Measurements from ENCODE around the gene GRAMD2B.

The GRAMD2B gene

DNA sequence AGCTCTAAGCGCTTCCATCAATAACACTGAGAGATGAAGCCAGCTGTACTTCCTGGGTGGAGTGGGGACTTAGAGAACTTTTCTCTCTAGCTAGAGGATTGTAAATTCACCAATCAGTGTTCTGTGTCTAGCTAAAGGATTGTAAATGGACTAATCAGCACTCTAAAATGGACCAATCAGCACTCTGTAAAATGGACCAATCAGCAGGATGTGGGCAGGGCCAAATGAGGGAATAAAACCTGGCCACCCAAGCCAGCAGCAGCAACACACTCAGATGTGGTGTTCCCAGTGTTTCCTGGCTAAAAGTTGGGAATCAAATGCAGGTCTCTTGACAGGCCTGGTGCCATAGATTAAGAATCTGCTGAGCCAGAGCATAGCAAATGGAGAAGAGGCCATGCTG is 111.3 kb downstream of the GRAMD2B start:
- Histone ChIP-seq H3K23ac (ENCODE audit: low read length in 2 of 2) (no peak overlapping the region), H4K8ac (ENCODE audit: low read length) (no peak overlapping the region), H3K9ac (ENCODE audit: low read length) (no peak overlapping the region), H2BK15ac (ENCODE audit: low read depth, poor library complexity, severe bottlenecking) (no peak overlapping the region), H4K91ac (ENCODE audit: low read length) (no peak overlapping the region), H2AK5ac (ENCODE audit: low read length, severe bottlenecking) (no peak overlapping the region), H3K4me2 (ENCODE audit: low read length, poor library complexity, severe bottlenecking) (no peak overlapping the region), H3K27ac (ENCODE audit: low read length, poor library complexity, severe bottlenecking) (no peak overlapping the region), H2AFZ (ENCODE audit: low read depth, low read length) (no peak overlapping the region), H2BK12ac (ENCODE audit: low read length in 2 of 2) (peak overlapping the region in 1 of 2 experiments; percentile 11), H3K18ac (ENCODE audit: low read depth in 1 of 2, low read length in 2 of 2) (no peak overlapping the region), H3K14ac (ENCODE audit: low read length in 2 of 2) (no peak overlapping the region), H3K4ac (ENCODE audit: low read depth in 1 of 2, low read length in 2 of 2) (no peak overlapping the region), H3K9me3 (ENCODE audit: control insufficient read depth, low read length) (no peaks in the 10 kb centered on the region), H3K4me3 (ENCODE audit: insufficient read depth in 1 of 2, low read depth in 1 of 2, low read length in 2 of 2) (no peak overlapping the region), H2BK120ac (ENCODE audit: low read depth, low read length) (no peak overlapping the region), H3K4me1 (ENCODE audit: control insufficient read depth, insufficient read depth, low read depth, low read length) (peaks cover 4% of the 10 kb centered on the region), H3K79me1 (replicated peaks; ENCODE audit: low read length, poor library complexity, severe bottlenecking) (no peaks in the 10 kb centered on the region), H3K27me3 (ENCODE audit: control insufficient read depth in 1 of 2, insufficient read depth in 1 of 2, low read length in 2 of 2) (no peaks in the 10 kb centered on the region), H2BK5ac (ENCODE audit: low read depth, low read length, poor library complexity, severe bottlenecking) (no peak overlapping the region), H3K36me3 (ENCODE audit: control insufficient read depth in 1 of 2, insufficient read depth in 2 of 2, low read depth in 1 of 2, low read length in 2 of 2) (no peaks in the 10 kb centered on the region)
- no peak for DNase-seq
- 95% methylated on average over 1 of the region's 1 CpG for WGBS

DNA sequence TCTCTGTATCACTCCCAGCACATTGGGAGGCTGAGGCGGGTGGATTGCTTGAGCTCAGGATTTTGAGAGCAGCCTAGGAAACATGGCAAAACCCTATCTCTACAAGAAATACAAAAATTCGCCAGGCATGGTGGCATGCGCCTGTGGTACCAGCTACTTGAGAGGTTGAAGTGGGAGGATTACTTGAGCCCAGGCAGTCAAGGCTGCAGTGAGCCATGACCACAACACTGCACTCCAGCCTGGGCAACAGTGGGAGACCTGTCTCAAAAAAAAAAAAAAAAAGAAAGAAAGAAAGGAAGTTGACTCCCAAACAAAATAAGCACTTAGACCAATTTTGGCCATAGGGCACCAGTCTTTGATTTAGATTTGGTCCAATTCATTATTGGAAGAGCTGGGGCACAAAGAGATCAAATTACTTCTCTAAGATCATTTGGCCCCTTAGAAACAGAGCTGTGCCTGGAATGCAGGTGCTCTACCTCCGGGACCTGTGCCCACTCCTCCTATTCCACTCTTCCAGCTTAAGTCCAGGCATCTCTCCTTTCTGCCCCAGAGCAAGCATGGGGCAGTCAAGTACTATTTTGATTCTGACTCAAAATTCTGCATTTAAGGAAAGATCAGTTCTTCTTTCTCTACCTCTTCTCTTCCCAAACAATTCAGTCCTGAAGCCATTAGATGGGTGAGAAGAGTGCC is 112.8 kb downstream of the GRAMD2B start:
- no peak overlapping the region for H2AK5ac ChIP-seq (ENCODE audit: low read length, severe bottlenecking)
- no peak overlapping the region for H3K4ac ChIP-seq (ENCODE audit: low read depth in 1 of 2, low read length in 2 of 2)
- H3K79me1 ChIP-seq (replicated peaks; ENCODE audit: low read length, poor library complexity, severe bottlenecking), result no peaks in the 10 kb centered on the region
- H3K9me3 ChIP-seq (ENCODE audit: control insufficient read depth, low read length), result no peaks in the 10 kb centered on the region
- H3K9ac ChIP-seq (ENCODE audit: low read length), result no peak overlapping the region
- H3K27ac ChIP-seq (ENCODE audit: low read length, poor library complexity, severe bottlenecking), result no peak overlapping the region
- 95% methylated on average over 4 of the region's 4 CpGs for WGBS
- H2BK15ac ChIP-seq (ENCODE audit: low read depth, poor library complexity, severe bottlenecking), result no peak overlapping the region
- no peak overlapping the region for H2AFZ ChIP-seq (ENCODE audit: low read depth, low read length)
- no peaks in the 10 kb centered on the region for H3K36me3 ChIP-seq (ENCODE audit: control insufficient read depth in 1 of 2, insufficient read depth in 2 of 2, low read depth in 1 of 2, low read length in 2 of 2)
- no peaks in the 10 kb centered on the region for H3K27me3 ChIP-seq (ENCODE audit: control insufficient read depth in 1 of 2, insufficient read depth in 1 of 2, low read length in 2 of 2)
- H2BK12ac ChIP-seq (ENCODE audit: low read length in 2 of 2), result peak overlapping the region in 1 of 2 experiments; percentile 55
- no peak overlapping the region for H4K8ac ChIP-seq (ENCODE audit: low read length)
- H3K4me1 ChIP-seq (ENCODE audit: control insufficient read depth, insufficient read depth, low read depth, low read length), result peaks cover 4% of the 10 kb centered on the region
- no peak overlapping the region for H2BK120ac ChIP-seq (ENCODE audit: low read depth, low read length)
- H2BK5ac ChIP-seq (ENCODE audit: low read depth, low read length, poor library complexity, severe bottlenecking), result no peak overlapping the region
- no peak for DNase-seq
- H4K91ac ChIP-seq (ENCODE audit: low read length), result no peak overlapping the region
- no peak overlapping the region for H3K4me3 ChIP-seq (ENCODE audit: insufficient read depth in 1 of 2, low read depth in 1 of 2, low read length in 2 of 2)
- no peak overlapping the region for H3K14ac ChIP-seq (ENCODE audit: low read length in 2 of 2)
- H3K4me2 ChIP-seq (ENCODE audit: low read length, poor library complexity, severe bottlenecking), result no peak overlapping the region
- H3K18ac ChIP-seq (ENCODE audit: low read depth in 1 of 2, low read length in 2 of 2), result peak overlapping the region in 1 of 2 experiments; percentile 35
- H3K23ac ChIP-seq (ENCODE audit: low read length in 2 of 2), result no peak overlapping the region

DNA sequence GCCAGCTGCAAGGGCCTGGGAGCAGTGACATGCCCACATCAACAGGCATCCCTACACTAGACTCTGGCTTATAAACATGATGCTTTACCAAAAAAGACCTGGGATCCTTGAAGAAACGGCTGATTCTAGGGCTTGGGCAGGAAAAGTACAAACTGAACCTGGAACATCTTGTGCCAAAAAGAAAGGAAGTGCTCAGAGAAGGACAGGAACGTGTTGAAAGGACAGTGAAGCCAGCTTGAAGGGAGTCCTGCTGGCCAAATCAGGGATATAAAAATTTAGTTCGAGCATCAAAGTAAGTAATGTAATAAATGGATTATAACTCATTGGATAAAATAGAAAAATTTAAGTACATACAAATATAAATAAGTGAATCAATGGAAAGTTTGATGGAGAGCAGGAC is 113.7 kb downstream of the GRAMD2B start:
- H4K91ac ChIP-seq (ENCODE audit: low read length), result no peak overlapping the region
- H3K23ac ChIP-seq (ENCODE audit: low read length in 2 of 2), result no peak overlapping the region
- H2BK120ac ChIP-seq (ENCODE audit: low read depth, low read length), result no peak overlapping the region
- no peaks in the 10 kb centered on the region for H3K9me3 ChIP-seq (ENCODE audit: control insufficient read depth, low read length)
- no peak overlapping the region for H3K4me2 ChIP-seq (ENCODE audit: low read length, poor library complexity, severe bottlenecking)
- H3K4ac ChIP-seq (ENCODE audit: low read depth in 1 of 2, low read length in 2 of 2), result no peak overlapping the region
- H3K79me1 ChIP-seq (replicated peaks; ENCODE audit: low read length, poor library complexity, severe bottlenecking), result no peaks in the 10 kb centered on the region
- H2AK5ac ChIP-seq (ENCODE audit: low read length, severe bottlenecking), result no peak overlapping the region
- H3K27ac ChIP-seq (ENCODE audit: low read length, poor library complexity, severe bottlenecking), result no peak overlapping the region
- no peaks in the 10 kb centered on the region for H3K27me3 ChIP-seq (ENCODE audit: control insufficient read depth in 1 of 2, insufficient read depth in 1 of 2, low read length in 2 of 2)
- peaks cover 4% of the 10 kb centered on the region for H3K4me1 ChIP-seq (ENCODE audit: control insufficient read depth, insufficient read depth, low read depth, low read length)
- no peaks in the 10 kb centered on the region for H3K36me3 ChIP-seq (ENCODE audit: control insufficient read depth in 1 of 2, insufficient read depth in 2 of 2, low read depth in 1 of 2, low read length in 2 of 2)
- H3K14ac ChIP-seq (ENCODE audit: low read length in 2 of 2), result no peak overlapping the region
- H4K8ac ChIP-seq (ENCODE audit: low read length), result no peak overlapping the region
- no peak overlapping the region for H3K18ac ChIP-seq (ENCODE audit: low read depth in 1 of 2, low read length in 2 of 2)
- H3K4me3 ChIP-seq (ENCODE audit: insufficient read depth in 1 of 2, low read depth in 1 of 2, low read length in 2 of 2), result no peak overlapping the region
- no peak for DNase-seq
- H2AFZ ChIP-seq (ENCODE audit: low read depth, low read length), result no peak overlapping the region
- H2BK12ac ChIP-seq (ENCODE audit: low read length in 2 of 2), result no peak overlapping the region
- 65% methylated on average over 2 of the region's 3 CpGs for WGBS
- no peak overlapping the region for H2BK15ac ChIP-seq (ENCODE audit: low read depth, poor library complexity, severe bottlenecking)
- no peak overlapping the region for H2BK5ac ChIP-seq (ENCODE audit: low read depth, low read length, poor library complexity, severe bottlenecking)
- H3K9ac ChIP-seq (ENCODE audit: low read length), result no peak overlapping the region

DNA sequence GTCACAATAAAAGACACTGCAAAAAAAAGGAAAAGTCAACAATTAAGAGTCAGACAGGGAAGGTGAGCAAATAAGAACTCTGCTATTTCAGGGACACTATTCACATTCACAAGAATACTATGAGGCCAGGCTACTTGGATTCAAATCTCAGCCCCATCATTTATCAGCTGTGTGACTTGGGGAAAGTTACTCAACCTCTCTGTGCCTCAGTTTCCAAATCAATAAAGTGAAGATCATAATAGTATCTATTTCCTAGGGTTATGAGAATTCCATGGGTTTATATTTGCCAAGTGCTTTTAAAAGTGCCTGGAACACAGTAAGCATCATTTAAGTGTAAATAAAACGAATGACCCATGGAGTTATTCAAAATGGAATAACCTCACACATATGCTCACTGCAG is 115.4 kb downstream of the GRAMD2B start:
- no peak overlapping the region for H2BK120ac ChIP-seq (ENCODE audit: low read depth, low read length)
- H3K4ac ChIP-seq (ENCODE audit: low read depth in 1 of 2, low read length in 2 of 2), result no peak overlapping the region
- H4K91ac ChIP-seq (ENCODE audit: low read length), result no peak overlapping the region
- no peak overlapping the region for H3K4me3 ChIP-seq (ENCODE audit: insufficient read depth in 1 of 2, low read depth in 1 of 2, low read length in 2 of 2)
- no peak overlapping the region for H2BK12ac ChIP-seq (ENCODE audit: low read length in 2 of 2)
- no peak overlapping the region for H3K23ac ChIP-seq (ENCODE audit: low read length in 2 of 2)
- no peak overlapping the region for H2AFZ ChIP-seq (ENCODE audit: low read depth, low read length)
- peaks cover 4 to 6% of the 10 kb centered on the region in 2 experiments for H3K36me3 ChIP-seq (ENCODE audit: control insufficient read depth in 1 of 2, insufficient read depth in 2 of 2, low read depth in 1 of 2, low read length in 2 of 2)
- no peaks in the 10 kb centered on the region for H3K9me3 ChIP-seq (ENCODE audit: control insufficient read depth, low read length)
- H3K27ac ChIP-seq (ENCODE audit: low read length, poor library complexity, severe bottlenecking), result no peak overlapping the region
- H2BK15ac ChIP-seq (ENCODE audit: low read depth, poor library complexity, severe bottlenecking), result no peak overlapping the region
- H3K4me2 ChIP-seq (ENCODE audit: low read length, poor library complexity, severe bottlenecking), result no peak overlapping the region
- H3K14ac ChIP-seq (ENCODE audit: low read length in 2 of 2), result no peak overlapping the region
- 86% methylated on average over 1 of the region's 1 CpG for WGBS
- H3K4me1 ChIP-seq (ENCODE audit: control insufficient read depth, insufficient read depth, low read depth, low read length), result peaks cover 4% of the 10 kb centered on the region
- no peak for DNase-seq
- H3K9ac ChIP-seq (ENCODE audit: low read length), result peak overlapping the region; percentile 80
- no peak overlapping the region for H3K18ac ChIP-seq (ENCODE audit: low read depth in 1 of 2, low read length in 2 of 2)
- H4K8ac ChIP-seq (ENCODE audit: low read length), result no peak overlapping the region
- no peak overlapping the region for H2AK5ac ChIP-seq (ENCODE audit: low read length, severe bottlenecking)
- H2BK5ac ChIP-seq (ENCODE audit: low read depth, low read length, poor library complexity, severe bottlenecking), result no peak overlapping the region
- H3K27me3 ChIP-seq (ENCODE audit: control insufficient read depth in 1 of 2, insufficient read depth in 1 of 2, low read length in 2 of 2), result no peaks in the 10 kb centered on the region
- no peaks in the 10 kb centered on the region for H3K79me1 ChIP-seq (replicated peaks; ENCODE audit: low read length, poor library complexity, severe bottlenecking)
